Ovary (tissue), 3 donors: Measurements from ENCODE around the gene PLVAP.

Experiments
- POLR2A ChIP-seq: fragments of 450-650 bp; IDR thresholded peaks from one replicate; pipeline ENCODE4 v1.6.1; 2017; ENCODE audit warnings: antibody characterized with exemption, mild to moderate bottlenecking, moderate library complexity
- TF ChIP-seq, protein P1 (sequence below), 3 donors: fragments of 450-650 bp in 2 of 3; fragments of 200-600 bp in 1 of 3; IDR thresholded peaks; one replicate each; pipeline versions ENCODE4 v1.5.1 to v1.8.0; 2016 to 2022; ENCODE audit warnings: antibody characterized with exemption in 3 of 3, mild to moderate bottlenecking in 1 of 3
- donor health status: DM: no; HTN: no; CAD: no.

DNA sequence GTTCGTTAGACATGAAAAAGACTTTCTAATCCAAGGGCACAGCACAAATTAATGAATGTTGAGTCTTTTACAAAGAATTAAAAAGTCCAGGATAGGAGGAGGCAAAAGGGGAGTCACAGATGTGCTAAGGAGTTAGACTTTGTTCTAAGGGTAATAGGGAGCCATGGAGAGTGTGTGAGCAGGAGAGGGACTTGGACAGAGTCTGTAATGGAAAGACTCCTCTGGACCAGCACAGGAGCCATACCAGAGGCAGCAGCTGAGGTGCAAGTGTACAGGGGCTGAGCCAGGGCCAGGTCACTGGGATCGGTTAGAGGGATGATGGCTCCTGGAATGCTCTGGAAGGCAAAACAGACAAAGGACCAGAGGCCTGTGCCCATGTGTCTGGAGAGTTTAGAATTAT, 29.3 kb downstream of the PLVAP start:
- TF ChIP-seq, protein P1, sequence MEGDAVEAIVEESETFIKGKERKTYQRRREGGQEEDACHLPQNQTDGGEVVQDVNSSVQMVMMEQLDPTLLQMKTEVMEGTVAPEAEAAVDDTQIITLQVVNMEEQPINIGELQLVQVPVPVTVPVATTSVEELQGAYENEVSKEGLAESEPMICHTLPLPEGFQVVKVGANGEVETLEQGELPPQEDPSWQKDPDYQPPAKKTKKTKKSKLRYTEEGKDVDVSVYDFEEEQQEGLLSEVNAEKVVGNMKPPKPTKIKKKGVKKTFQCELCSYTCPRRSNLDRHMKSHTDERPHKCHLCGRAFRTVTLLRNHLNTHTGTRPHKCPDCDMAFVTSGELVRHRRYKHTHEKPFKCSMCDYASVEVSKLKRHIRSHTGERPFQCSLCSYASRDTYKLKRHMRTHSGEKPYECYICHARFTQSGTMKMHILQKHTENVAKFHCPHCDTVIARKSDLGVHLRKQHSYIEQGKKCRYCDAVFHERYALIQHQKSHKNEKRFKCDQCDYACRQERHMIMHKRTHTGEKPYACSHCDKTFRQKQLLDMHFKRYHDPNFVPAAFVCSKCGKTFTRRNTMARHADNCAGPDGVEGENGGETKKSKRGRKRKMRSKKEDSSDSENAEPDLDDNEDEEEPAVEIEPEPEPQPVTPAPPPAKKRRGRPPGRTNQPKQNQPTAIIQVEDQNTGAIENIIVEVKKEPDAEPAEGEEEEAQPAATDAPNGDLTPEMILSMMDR (IDR thresholded peaks at IDR 0.05), result no peak
- TF ChIP-seq POLR2A, result no peak
